ENCODE data around the gene ZFYVE26.

DNA sequence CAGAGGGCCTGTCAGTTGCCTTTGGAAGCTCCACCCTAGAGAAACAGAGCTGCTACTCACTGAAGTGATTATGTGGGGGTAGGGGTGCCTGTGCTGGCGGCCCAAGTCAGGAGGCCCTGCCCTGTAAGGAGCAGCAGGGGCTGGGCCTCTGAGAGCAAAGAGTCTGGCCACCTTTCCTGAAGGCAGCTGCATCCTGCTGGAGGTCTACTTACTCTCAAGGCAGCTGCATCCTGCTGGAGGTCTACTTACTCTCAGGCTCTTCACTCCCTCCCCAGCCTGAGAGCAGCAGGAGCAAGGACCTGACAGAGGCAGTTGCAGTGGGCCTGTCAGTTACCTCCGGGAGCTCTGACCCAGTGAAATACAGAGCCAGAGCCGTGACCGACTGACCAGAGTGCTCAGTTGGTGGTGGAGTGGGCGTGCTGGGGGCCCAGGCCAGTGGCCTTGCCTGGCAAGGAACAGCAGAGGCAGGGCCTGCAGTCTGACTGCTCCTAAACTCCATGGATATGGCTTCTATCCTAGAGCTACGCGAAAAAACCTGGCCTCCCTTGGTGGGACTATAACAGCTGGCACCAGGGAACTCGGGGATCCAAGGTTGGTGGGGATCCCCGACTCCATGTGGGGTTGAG is 35.5 kb upstream of the ZFYVE26 start:
- no peak for TF ChIP-seq CTCF (IDR thresholded peaks at IDR 0.05 in 2 of 3, conservative IDR thresholded peaks at IDR 0.05 in 1 of 3; ENCODE audit: control insufficient read depth in 2 of 3, extremely low read depth in 1 of 3, insufficient read depth in 1 of 3, low read depth in 3 of 3, low read length in 3 of 3)
- TF ChIP-seq, protein P1, sequence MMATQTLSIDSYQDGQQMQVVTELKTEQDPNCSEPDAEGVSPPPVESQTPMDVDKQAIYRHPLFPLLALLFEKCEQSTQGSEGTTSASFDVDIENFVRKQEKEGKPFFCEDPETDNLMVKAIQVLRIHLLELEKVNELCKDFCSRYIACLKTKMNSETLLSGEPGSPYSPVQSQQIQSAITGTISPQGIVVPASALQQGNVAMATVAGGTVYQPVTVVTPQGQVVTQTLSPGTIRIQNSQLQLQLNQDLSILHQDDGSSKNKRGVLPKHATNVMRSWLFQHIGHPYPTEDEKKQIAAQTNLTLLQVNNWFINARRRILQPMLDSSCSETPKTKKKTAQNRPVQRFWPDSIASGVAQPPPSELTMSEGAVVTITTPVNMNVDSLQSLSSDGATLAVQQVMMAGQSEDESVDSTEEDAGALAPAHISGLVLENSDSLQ (IDR thresholded peaks at IDR 0.05), result no peak
- TF ChIP-seq, protein P2, sequence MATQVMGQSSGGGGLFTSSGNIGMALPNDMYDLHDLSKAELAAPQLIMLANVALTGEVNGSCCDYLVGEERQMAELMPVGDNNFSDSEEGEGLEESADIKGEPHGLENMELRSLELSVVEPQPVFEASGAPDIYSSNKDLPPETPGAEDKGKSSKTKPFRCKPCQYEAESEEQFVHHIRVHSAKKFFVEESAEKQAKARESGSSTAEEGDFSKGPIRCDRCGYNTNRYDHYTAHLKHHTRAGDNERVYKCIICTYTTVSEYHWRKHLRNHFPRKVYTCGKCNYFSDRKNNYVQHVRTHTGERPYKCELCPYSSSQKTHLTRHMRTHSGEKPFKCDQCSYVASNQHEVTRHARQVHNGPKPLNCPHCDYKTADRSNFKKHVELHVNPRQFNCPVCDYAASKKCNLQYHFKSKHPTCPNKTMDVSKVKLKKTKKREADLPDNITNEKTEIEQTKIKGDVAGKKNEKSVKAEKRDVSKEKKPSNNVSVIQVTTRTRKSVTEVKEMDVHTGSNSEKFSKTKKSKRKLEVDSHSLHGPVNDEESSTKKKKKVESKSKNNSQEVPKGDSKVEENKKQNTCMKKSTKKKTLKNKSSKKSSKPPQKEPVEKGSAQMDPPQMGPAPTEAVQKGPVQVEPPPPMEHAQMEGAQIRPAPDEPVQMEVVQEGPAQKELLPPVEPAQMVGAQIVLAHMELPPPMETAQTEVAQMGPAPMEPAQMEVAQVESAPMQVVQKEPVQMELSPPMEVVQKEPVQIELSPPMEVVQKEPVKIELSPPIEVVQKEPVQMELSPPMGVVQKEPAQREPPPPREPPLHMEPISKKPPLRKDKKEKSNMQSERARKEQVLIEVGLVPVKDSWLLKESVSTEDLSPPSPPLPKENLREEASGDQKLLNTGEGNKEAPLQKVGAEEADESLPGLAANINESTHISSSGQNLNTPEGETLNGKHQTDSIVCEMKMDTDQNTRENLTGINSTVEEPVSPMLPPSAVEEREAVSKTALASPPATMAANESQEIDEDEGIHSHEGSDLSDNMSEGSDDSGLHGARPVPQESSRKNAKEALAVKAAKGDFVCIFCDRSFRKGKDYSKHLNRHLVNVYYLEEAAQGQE (IDR thresholded peaks at IDR 0.05; ENCODE audit: low read depth, low read length), result no peak
- TF ChIP-seq CREM (IDR thresholded peaks at IDR 0.05; ENCODE audit: low read depth), result no peak
- no peak for TF ChIP-seq EZH2 (IDR thresholded peaks at IDR 0.05; ENCODE audit: borderline replicate concordance, control insufficient read depth, low read depth, low read length)
- TF ChIP-seq EP300 (IDR thresholded peaks at IDR 0.05; ENCODE audit: borderline replicate concordance in 1 of 2, control insufficient read depth in 1 of 2, low read depth in 2 of 2, low read length in 2 of 2), result no peak
- no peak for TF ChIP-seq POLR2A (IDR thresholded peaks at IDR 0.05; ENCODE audit: low read depth, low read length)
- TF ChIP-seq ZZZ3 (IDR thresholded peaks at IDR 0.05; ENCODE audit: control insufficient read depth, insufficient read length, low read depth), result no peak
- TF ChIP-seq CBX5 (IDR thresholded peaks at IDR 0.05; ENCODE audit: low read depth), result no peak
- no peak for TF ChIP-seq BACH1 (IDR thresholded peaks at IDR 0.05; ENCODE audit: borderline replicate concordance)
- TF ChIP-seq EED (IDR thresholded peaks at IDR 0.05; ENCODE audit: low read depth), result no peak
- TF ChIP-seq BCL11A (IDR thresholded peaks at IDR 0.05; ENCODE audit: low read depth, low read length), result no peak

Measured in GM12878 (cell line).